Skeletal muscle satellite cell (primary cell): ENCODE results near the gene BCAS3.
A peak's percentile ranks its signal among the peaks of the same experiment; 100 is the strongest.

ENCODE experiments used
- H3K27me3 ChIP-seq: 2 replicates; pipeline ENCODE4 v1.7.0; 2013; ENCODE audit warnings: low read length; ENCODE audit not compliant: control insufficient read depth, insufficient read depth
- H3K36me3 ChIP-seq: 2 replicates; pipeline ENCODE4 v1.7.0; 2013; ENCODE audit warnings: mild to moderate bottlenecking, control low read depth, low read length; ENCODE audit not compliant: insufficient read depth
- H3K4me1 ChIP-seq: 2 replicates; pipeline ENCODE4 v1.7.0; 2013; ENCODE audit warnings: low read length; ENCODE audit not compliant: control insufficient read depth, insufficient read depth
- H3K4me2 ChIP-seq: 2 replicates; pipeline ENCODE4 v1.7.0; 2013; ENCODE audit warnings: mild to moderate bottlenecking, low read length
- H3K4me3 ChIP-seq: 2 replicates; pipeline ENCODE4 v1.7.0; 2013; ENCODE audit warnings: low read length
- H3K9ac ChIP-seq: 2 replicates; pipeline ENCODE4 v1.7.0; 2013; ENCODE audit warnings: mild to moderate bottlenecking, low read depth, low read length, moderate library complexity
- H3K9me3 ChIP-seq: replicated peaks from 2 replicates; pipeline ENCODE4 v1.7.0; 2013; ENCODE audit warnings: mild to moderate bottlenecking, control low read depth, low read length

BCAS3 gene

DNA sequence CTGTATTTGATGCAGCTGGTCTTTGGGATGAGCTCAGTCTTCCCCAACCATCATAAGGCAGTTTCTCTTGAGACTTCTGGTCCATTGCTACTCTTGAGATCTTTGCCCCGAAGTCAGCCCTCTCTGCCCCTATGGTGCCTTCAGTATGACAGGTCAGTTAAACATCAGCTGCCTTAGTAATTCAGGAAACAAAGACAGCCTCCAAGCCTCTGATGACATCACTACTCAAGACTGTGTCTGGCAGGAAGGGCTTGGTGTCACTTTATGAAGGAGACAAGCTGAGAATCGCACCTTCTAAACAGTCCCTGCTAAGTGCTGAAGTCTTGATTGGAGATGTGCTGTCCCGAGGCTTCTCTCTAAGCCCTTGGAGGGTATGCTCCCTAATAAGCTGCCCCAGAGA lies 617.1 kb downstream of the BCAS3 start:
- Histone ChIP-seq H3K9me3 (no peaks in the 10 kb centered on the region), H3K9ac (no peak overlapping the region), H3K36me3 (no peaks in the 10 kb centered on the region), H3K4me2 (no peak overlapping the region), H3K4me1 (peaks cover 26% of the 10 kb centered on the region), H3K27me3 (no peaks in the 10 kb centered on the region), H3K4me3 (no peak overlapping the region)

DNA sequence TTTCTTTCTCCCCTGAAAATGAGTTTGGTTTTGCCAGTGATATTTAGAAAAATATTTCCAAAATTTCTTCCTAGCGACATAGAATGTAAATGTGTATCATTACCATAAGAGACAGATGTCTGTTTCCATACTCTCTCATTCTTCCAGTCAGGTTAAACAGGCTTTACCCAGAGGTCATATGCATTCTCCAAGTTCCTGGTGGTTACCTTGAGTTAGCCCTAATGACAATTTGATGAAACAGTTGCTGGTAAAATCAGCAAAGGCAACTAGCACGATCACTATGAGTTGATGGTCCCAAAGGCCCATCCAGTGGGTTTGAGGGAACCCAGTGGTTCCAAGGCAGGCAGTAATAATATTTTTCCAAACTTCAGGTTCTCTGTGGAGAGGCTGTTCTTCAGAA lies 618.4 kb downstream of the BCAS3 start:
- H3K4me1 ChIP-seq, result peaks cover 24% of the 10 kb centered on the region
- no peaks in the 10 kb centered on the region for H3K27me3 ChIP-seq
- no peaks in the 10 kb centered on the region for H3K9me3 ChIP-seq
- no peak overlapping the region for H3K4me2 ChIP-seq
- H3K4me3 ChIP-seq, result no peak overlapping the region
- no peak overlapping the region for H3K9ac ChIP-seq
- H3K36me3 ChIP-seq, result no peaks in the 10 kb centered on the region

- no peak overlapping the region for H3K4me3 ChIP-seq
- H3K4me1 ChIP-seq, result peaks cover 16% of the 10 kb centered on the region
- H3K9ac ChIP-seq, result no peak overlapping the region
- no peaks in the 10 kb centered on the region for H3K9me3 ChIP-seq
- H3K27me3 ChIP-seq, result no peaks in the 10 kb centered on the region
- H3K36me3 ChIP-seq, result no peaks in the 10 kb centered on the region
- H3K4me2 ChIP-seq, result no peak overlapping the region
These were observed 622.2 kb downstream of the BCAS3 start for GRCh38 chr17:61299517-61300513.

DNA sequence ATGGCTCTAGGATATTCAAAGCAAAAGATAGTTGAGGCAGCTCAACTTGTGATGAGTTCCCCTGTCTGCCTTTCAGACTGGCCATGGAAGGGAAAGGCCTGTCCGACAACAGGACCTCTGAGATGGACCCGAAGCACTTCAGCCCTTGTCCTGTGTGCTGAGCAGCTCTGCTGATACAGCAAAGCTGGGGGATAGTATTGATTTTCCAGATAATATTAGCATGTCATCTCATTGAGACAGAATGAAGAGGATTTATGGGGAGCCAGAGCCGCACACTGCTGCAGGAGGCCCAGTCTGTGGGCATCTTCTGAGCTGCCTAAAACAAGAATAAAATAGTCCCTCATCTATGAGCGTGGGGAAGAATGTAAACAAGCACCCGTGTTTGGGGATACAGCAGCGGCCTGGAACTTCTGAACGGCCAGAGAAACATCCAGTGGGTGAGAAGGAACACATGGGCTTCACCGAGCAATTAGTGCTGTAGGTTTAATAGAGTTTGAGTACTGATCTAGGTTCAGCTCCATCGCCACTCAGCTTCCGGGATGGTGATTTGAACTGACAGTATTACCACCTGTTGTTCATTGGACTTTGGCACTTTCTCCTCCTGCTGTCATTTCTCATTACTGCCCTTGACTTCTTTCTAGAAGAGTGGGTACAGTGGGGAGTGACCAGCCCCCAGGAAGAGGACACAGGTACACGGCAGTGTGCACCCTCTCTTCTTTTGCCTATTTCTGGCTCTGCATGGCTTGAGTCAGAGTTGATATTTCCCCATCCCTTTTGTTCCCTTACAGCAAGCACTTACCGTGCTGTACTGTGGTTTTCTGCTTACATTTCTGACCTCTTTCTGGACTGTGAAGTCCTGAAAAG lies 625.5 kb downstream of the BCAS3 start:
- no peak overlapping the region for H3K4me2 ChIP-seq
- H3K4me1 ChIP-seq, result peaks cover 31% of the 10 kb centered on the region
- H3K36me3 ChIP-seq, result no peaks in the 10 kb centered on the region
- no peaks in the 10 kb centered on the region for H3K27me3 ChIP-seq
- H3K9me3 ChIP-seq, result no peaks in the 10 kb centered on the region
- no peak overlapping the region for H3K9ac ChIP-seq
- no peak overlapping the region for H3K4me3 ChIP-seq

- Histone ChIP-seq H3K36me3 (no peaks in the 10 kb centered on the region), H3K27me3 (no peaks in the 10 kb centered on the region), H3K9me3 (no peaks in the 10 kb centered on the region), H3K9ac (no peak overlapping the region), H3K4me2 (no peak overlapping the region), H3K4me3 (no peak overlapping the region), H3K4me1 (peaks cover 34% of the 10 kb centered on the region)
These were observed 626.1 kb downstream of the BCAS3 start for GRCh38 chr17:61303817-61304096.

GRCh38 chr17:61305024-61305423 lies 627.4 kb downstream of the BCAS3 start:
- Histone ChIP-seq H3K27me3 (no peaks in the 10 kb centered on the region), H3K4me2 (no peak overlapping the region), H3K9me3 (no peaks in the 10 kb centered on the region), H3K9ac (no peak overlapping the region), H3K36me3 (no peaks in the 10 kb centered on the region), H3K4me1 (peaks cover 46% of the 10 kb centered on the region), H3K4me3 (no peak overlapping the region)

DNA sequence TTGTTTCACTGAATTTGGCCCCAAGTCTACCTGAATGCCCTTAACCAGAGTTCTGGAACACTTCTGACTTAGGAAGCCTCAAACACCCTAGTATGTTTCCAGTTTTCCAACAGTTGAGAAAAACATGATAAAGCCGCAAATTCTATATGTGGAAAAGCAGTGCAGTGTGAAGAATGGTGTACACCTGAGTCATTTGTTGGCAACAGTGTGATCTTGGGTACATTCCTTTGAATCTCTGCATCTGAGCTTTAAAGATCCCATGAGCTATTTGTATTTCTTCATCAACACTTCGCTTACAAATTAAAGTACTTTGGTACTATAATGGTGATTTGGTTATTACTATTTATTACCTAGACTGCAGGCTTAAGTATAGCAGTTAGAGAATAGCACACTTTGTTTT lies 628.4 kb downstream of the BCAS3 start:
- H3K9me3 ChIP-seq, result no peaks in the 10 kb centered on the region
- no peak overlapping the region for H3K4me3 ChIP-seq
- no peaks in the 10 kb centered on the region for H3K27me3 ChIP-seq
- no peaks in the 10 kb centered on the region for H3K36me3 ChIP-seq
- no peak overlapping the region for H3K4me2 ChIP-seq
- H3K9ac ChIP-seq, result no peak overlapping the region
- H3K4me1 ChIP-seq, result peaks cover 56% of the 10 kb centered on the region

DNA sequence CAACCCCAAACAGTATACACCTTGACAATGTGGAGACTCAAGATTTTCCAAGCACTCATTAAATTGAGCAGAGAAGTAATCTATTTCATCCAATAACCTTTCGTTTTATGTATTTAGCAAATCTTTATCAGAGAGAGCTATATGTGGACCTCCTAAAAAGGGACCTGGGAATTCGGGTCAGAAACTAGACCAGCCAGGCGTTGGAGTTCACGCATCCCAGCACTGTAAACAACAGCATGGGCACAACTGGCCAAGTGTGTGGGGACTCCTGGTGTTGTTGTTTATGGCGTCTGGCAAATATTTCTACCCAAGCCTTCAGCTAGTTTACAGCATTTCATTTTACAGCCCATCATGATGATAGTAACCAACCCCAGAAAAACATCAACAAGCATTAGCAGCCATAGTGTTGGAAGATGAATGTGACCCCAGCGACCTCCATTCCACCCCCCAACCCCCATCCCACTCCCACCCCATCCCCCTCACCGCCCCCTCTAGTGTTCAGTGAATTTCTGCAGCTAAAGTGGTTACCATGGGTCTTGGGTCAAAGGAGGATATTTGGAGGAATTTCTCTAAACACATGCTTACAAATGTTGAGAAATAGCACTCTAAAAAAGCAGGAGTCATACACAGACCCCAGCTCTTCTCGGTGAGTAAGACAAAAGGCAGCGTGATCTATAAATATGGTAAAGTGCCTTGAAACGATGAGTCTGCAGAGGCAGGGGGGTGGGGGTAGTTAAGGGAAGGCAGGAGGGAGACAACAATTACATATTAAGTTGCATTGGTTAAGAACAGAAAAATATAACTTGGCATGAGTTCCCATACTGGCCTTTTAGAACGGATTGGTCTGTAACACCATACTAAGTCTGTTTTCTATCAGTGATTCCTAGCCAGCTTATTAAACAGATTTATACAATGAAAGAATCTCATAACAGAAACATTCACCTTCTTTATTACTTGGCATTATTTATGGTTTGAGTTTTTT lies 630.5 kb downstream of the BCAS3 start:
- H3K9ac ChIP-seq, result peak overlapping the region; percentile 77

DNA sequence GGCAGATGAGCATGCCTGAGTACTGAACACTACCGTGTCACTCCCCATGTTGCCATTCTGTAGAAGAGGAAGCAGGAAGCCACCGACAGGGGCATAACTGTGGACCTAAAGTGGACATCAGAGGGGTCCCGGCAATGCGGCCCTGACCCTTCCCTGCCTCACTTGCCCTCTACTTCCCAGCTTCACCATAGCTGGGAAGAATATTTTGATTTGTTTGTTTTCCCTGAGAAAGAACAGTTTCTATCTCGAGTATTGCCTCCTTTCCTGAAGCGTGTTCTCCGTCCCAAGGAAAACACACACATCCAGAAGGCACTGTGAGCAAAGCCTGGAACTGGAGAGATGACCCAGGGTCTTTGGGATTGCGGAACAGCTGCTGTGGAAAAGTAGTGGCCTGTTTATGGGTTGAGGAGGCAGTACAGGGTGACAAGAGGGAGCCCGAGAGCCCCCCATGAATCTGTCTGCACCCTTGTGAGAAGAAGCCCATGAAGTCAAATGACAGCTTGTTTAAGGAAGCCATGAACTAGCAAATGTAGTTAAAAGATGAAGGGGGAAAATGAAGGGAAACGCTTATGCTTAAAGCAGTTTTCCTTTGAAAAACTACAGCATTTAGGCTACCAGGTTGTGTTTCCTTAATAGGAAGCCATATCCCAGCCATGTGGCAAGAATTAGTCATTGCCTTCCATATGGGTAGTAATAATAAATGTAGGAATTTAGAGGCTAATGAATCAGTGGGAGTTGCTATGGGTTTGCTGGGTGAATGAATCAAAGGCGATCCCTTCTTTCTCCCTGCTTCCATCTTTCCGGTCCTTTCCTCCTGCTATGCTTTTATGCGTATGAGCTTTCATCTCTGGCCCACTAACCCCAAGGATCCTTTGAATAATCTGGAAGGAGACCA lies 632.0 kb downstream of the BCAS3 start:
- H3K4me1 ChIP-seq, result peaks cover 54% of the 10 kb centered on the region
- H3K27me3 ChIP-seq, result no peaks in the 10 kb centered on the region
- H3K9ac ChIP-seq, result peak overlapping the region; percentile 77
- peak overlapping the region; percentile 14 for H3K4me3 ChIP-seq
- no peaks in the 10 kb centered on the region for H3K36me3 ChIP-seq
- no peak overlapping the region for H3K4me2 ChIP-seq
- H3K9me3 ChIP-seq, result no peaks in the 10 kb centered on the region

More for the DNA sequence above, 630.5 kb downstream of the BCAS3 start:
- no peaks in the 10 kb centered on the region for H3K27me3 ChIP-seq
- H3K9me3 ChIP-seq, result no peaks in the 10 kb centered on the region
- peaks cover 51% of the 10 kb centered on the region for H3K4me1 ChIP-seq
- H3K36me3 ChIP-seq, result no peaks in the 10 kb centered on the region
- H3K4me2 ChIP-seq, result peak overlapping the region; percentile 52
- peak overlapping the region; percentile 14 for H3K4me3 ChIP-seq

DNA sequence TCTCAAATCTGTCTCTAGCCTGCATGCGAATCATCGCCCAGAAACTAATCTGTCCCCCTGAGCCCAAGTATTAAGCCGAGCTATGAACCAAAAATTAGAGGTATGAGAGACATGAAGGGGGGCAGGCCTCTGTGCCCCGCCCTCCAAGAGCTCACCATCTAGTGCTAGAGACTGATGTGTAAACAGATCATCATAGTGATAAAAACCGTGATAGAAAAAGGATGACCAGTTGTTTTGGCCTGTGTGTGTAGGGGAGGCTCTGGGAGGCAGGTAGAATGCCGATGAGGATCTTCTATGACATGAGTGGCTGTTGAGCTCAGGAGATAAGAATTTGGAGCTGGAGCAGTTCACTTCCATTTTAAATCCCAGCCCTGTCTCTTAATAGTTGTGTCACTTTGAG lies 632.9 kb downstream of the BCAS3 start:
- Histone ChIP-seq H3K4me3 (no peak overlapping the region), H3K9ac (peak overlapping the region; percentile 77), H3K4me1 (peaks cover 53% of the 10 kb centered on the region), H3K36me3 (no peaks in the 10 kb centered on the region), H3K9me3 (no peaks in the 10 kb centered on the region), H3K27me3 (no peaks in the 10 kb centered on the region), H3K4me2 (no peak overlapping the region)
